A549 (cell line): ENCODE data around the gene TSFM. TPM values are rescaled to one million over a fixed set of nuclear protein-coding genes. Genes with fewer than 3 reads are reported as not detected.
A peak's percentile ranks its signal among the peaks of the same experiment; 100 is the strongest.

Experiments used
- ATAC-seq, 2 experiments: fragments of 200-7000 bp in 1 of 2; fragments of >200 bp in 1 of 2; cut with Nextera tagmentation in 1 of 2; cut with Tn5 transposase in 1 of 2; 3 replicates each; pipeline versions ENCODE4 v1.8.0 to v1.9.1; 2018 to 2020; ENCODE audit warnings: mild to moderate bottlenecking in 1 of 2, moderate library complexity in 1 of 2
- CTCF ChIA-PET: fragments of 300-600 bp; sonication (Branson Sonifier 250); formaldehyde crosslinking; extraction: SDS; loops from one replicate; lab custom pipeline; 2021; ENCODE audit warnings: antibody characterized with exemption, inconsistent platforms; lab: Yijun Ruan, JAX
- POLR2A ChIA-PET: fragments of 350-600 bp; formaldehyde crosslinking; extraction: SDS; loops from one replicate; lab custom pipeline; 2021; ENCODE audit warnings: antibody characterized with exemption, inconsistent platforms; lab: Yijun Ruan, JAX
- DNase-seq, 2 experiments: peaks; one replicate each; pipeline versions ENCODE4 v3.0.0 to v3.0.0-alpha.2; 2011 to 2016; ENCODE audit warnings: low read depth in 1 of 2, low spot score in 1 of 2
- FAIRE-seq: peaks from 2 replicates; lab custom pipeline; 2011; peaks lifted over from hg19 to GRCh38; lab: Jason Lieb, UNC
- H3K27ac ChIP-seq, 2 experiments: fragments of >200 bp; sonication (Bioruptor Twin); formaldehyde crosslinking; 3 replicates each; pipeline ENCODE4 v1.5.1; 2016 to 2017
- H3K4me1 ChIP-seq: fragments of >200 bp; sonication (Bioruptor Twin); formaldehyde crosslinking; 3 replicates; pipeline ENCODE4 v1.6.1; 2016
- H3K4me2 ChIP-seq: fragments of >200 bp; sonication (Bioruptor Twin); formaldehyde crosslinking; 3 replicates; pipeline ENCODE4 v1.6.1; 2016
- H3K4me3 ChIP-seq: fragments of >200 bp; sonication (Bioruptor Twin); formaldehyde crosslinking; 3 replicates; pipeline ENCODE4 v1.5.1; 2016
- H3K9me3 ChIP-seq: fragments of >200 bp; sonication (Bioruptor Twin); formaldehyde crosslinking; 3 replicates; pipeline ENCODE4 v1.6.1; 2016
- CEBPB ChIP-seq, 2 experiments: fragments of >200 bp in 1 of 2; sonication (Bioruptor Twin) in 1 of 2; formaldehyde crosslinking in 1 of 2; IDR thresholded peaks; 2 replicates each; pipeline ENCODE4 v1.6.1; 2012 to 2016
- CHD4 ChIP-seq: fragments of 200-600 bp; sonication (generic); IDR thresholded peaks from 2 replicates; pipeline ENCODE4 v1.6.1; 2016; ENCODE audit warnings: antibody characterized with exemption, mild to moderate bottlenecking, borderline replicate concordance
- ESRRA ChIP-seq: fragments of 150-350 bp; IDR thresholded peaks from 2 replicates; pipeline ENCODE4 v1.6.1; 2014; ENCODE audit warnings: mild to moderate bottlenecking, low read length, borderline replicate concordance
- MAFK ChIP-seq: fragments of 450-650 bp; IDR thresholded peaks from 2 replicates; pipeline ENCODE4 v1.6.1; 2014; ENCODE audit not compliant: partially characterized antibody
- RAD21 ChIP-seq, 2 experiments: fragments of >200 bp in 1 of 2; sonication (Bioruptor Twin) in 1 of 2; formaldehyde crosslinking in 1 of 2; IDR thresholded peaks in 1 of 2; conservative IDR thresholded peaks in 1 of 2; 2 replicates in 1 of 2; 3 replicates in 1 of 2; pipeline ENCODE4 v1.6.1; 2012 to 2018; ENCODE audit warnings: inconsistent platforms in 1 of 2
- RARB ChIP-seq: fragments of 250-450 bp; sonication (Bioruptor Pico); IDR thresholded peaks from 2 replicates; pipeline ENCODE4 v1.8.0; 2021; ENCODE audit warnings: mild to moderate bottlenecking, moderate library complexity
- RNF2 ChIP-seq: fragments of 200-600 bp; sonication (generic); IDR thresholded peaks from 2 replicates; pipeline ENCODE4 v1.6.1; 2016; ENCODE audit warnings: low read depth, mild to moderate bottlenecking, antibody characterized with exemption, moderate library complexity, borderline replicate concordance
- SMC3 ChIP-seq: fragments of >200 bp; sonication (Bioruptor Twin); formaldehyde crosslinking; IDR thresholded peaks from 3 replicates; pipeline ENCODE4 v1.6.1; 2018; ENCODE audit warnings: inconsistent platforms
- TFCP2L1 ChIP-seq: fragments of 250-450 bp; sonication (Bioruptor Pico); IDR thresholded peaks from 2 replicates; pipeline ENCODE4 v1.5.0; 2021; ENCODE audit warnings: mild to moderate bottlenecking
- ZC3H11A ChIP-seq: fragments of 450-650 bp; IDR thresholded peaks from 2 replicates; pipeline ENCODE4 v1.6.1; 2014; ENCODE audit warnings: antibody characterized with exemption, mild to moderate bottlenecking
- ZFP36 ChIP-seq: fragments of 450-650 bp; IDR thresholded peaks from 2 replicates; pipeline ENCODE4 v1.6.1; 2014; ENCODE audit warnings: borderline replicate concordance; ENCODE audit not compliant: partially characterized antibody
- WGBS: methylation state at CpG from one replicate; pipeline ENCODE4 v1.1.6; 2017; ENCODE audit errors: missing lambda C conversion rate; 5-methylcytosine and 5-hydroxymethylcytosine counted together
- polyA plus RNA-seq, 4 experiments: library from polyadenylated mRNA; depleted of rRNA in 3 of 4; stranded (reverse); fragments of >200 nt; fragmentation: RNase III in 1 of 4; extraction: RNeasy Plus Mini Kit Qiagen cat#74134 plus additional on column Dnase treatment in 1 of 4; gene quantifications; 2 replicates in 3 of 4; 3 replicates in 1 of 4; pipeline ENCODE4 v1.2.3, GENCODE V29; 2011 to 2017
- TF ChIP-seq, protein P1 (sequence below): IDR thresholded peaks from 2 replicates; pipeline ENCODE4 v1.6.1; 2012
- TF ChIP-seq, protein P2 (sequence below): fragments of >200 bp; sonication (Bioruptor Twin); formaldehyde crosslinking; IDR thresholded peaks from 3 replicates; pipeline ENCODE4 v1.5.1; 2016
- TF ChIP-seq, protein P3 (sequence below): fragments of 150-350 bp; IDR thresholded peaks from 2 replicates; pipeline ENCODE4 v1.6.1; 2014; ENCODE audit warnings: low read depth, mild to moderate bottlenecking, low read length
- TF ChIP-seq, protein P4 (sequence below): IDR thresholded peaks from 2 replicates; pipeline ENCODE4 v1.6.1; 2012; ENCODE audit warnings: low read depth, borderline replicate concordance

Gene TSFM
- polyA plus RNA-seq, 2 of the 4 experiments (the other 2 are of a cell fraction), result 31.7 to 60.2 TPM

DNA sequence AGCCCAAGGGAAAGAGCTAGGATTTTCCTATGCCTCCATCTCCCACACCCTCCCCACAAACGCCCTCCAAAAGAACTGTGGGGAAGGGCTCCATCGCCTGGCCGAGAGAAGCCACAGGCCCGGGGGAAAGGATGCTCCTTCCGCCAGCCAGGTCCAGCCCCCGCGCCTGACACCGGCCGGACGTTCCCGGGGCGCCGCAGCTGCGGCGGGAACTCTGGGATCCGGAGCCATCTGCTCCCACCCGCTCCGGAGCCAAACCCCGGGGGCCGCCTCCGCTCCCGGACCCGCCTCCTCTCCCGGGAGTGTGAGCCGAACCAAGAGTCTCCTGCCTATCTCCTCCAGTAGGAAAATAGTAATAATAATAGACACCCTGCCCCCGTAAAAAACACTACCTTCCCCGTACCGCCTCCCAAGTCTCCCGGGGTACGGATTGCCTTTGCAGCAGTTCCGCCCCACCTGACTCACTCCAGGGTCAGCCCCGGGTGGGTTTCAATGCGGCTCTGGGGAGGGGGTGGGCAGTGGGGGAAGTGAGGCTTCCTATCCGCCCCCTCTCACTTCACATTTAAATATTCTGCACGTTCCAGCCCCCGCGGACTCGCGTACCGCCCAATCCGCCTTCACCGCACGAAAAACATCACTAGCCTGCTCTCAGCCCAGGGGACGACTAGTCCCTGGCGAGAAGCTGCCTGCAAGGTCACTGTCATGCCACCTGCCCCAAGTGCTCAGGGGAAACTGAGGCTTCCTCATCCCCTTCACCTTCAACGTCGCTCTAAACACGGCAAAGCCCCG, 46.4 kb upstream of the TSFM start:
- peak overlapping the region; percentile 100 for H3K4me2 ChIP-seq
- peak overlapping the region; percentile 39 to 74; a peak in 5 of 6 replicates for H3K27ac ChIP-seq
- TF ChIP-seq, protein P1, sequence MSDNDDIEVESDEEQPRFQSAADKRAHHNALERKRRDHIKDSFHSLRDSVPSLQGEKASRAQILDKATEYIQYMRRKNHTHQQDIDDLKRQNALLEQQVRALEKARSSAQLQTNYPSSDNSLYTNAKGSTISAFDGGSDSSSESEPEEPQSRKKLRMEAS, result peak; percentile 49
- TF ChIP-seq RARB (CRISPR knock-in tag) (no peak), RAD21 (conservative IDR thresholded peaks at IDR 0.05 in 1 of 2, IDR thresholded peaks at IDR 0.05 in 1 of 2) (peak; percentile 54 to 60; a peak in 4 of 5 replicates), CHD4 (no peak), CEBPB (IDR thresholded peaks at IDR 0.05) (no peak), SMC3 (peak; percentile 45)
- TF ChIP-seq, protein P2, sequence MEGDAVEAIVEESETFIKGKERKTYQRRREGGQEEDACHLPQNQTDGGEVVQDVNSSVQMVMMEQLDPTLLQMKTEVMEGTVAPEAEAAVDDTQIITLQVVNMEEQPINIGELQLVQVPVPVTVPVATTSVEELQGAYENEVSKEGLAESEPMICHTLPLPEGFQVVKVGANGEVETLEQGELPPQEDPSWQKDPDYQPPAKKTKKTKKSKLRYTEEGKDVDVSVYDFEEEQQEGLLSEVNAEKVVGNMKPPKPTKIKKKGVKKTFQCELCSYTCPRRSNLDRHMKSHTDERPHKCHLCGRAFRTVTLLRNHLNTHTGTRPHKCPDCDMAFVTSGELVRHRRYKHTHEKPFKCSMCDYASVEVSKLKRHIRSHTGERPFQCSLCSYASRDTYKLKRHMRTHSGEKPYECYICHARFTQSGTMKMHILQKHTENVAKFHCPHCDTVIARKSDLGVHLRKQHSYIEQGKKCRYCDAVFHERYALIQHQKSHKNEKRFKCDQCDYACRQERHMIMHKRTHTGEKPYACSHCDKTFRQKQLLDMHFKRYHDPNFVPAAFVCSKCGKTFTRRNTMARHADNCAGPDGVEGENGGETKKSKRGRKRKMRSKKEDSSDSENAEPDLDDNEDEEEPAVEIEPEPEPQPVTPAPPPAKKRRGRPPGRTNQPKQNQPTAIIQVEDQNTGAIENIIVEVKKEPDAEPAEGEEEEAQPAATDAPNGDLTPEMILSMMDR, result peak; percentile 46
- 2% methylated on average over 44 of the region's 49 CpGs for WGBS
- DNase-seq (peak in 1 of 2 experiments; percentile 67), FAIRE-seq (no peak), ATAC-seq (peak; percentile 61 to 83)
- H3K9me3 ChIP-seq, result no peaks in the 10 kb centered on the region
- H3K4me3 ChIP-seq, result peak overlapping the region; percentile 60
- H3K4me1 ChIP-seq, result peaks cover 27% of the 10 kb centered on the region
- ChIA-PET POLR2A (interaction anchor here (0.6 to 1.9 kb wide), 4 partner anchors 8 to 610 kb away, joined by 3 to 14 read pairs (median 3); no protein-coding TSS in a partner anchor), CTCF (interaction anchor here (0.6 to 10.7 kb wide), 30 partner anchors 9 to 276 kb away, joined by 3 to 242 read pairs (median 4); partner anchors contain the start of genes B4GALNT1, CYP27B1, OS9 and PIP4K2C)

DNA sequence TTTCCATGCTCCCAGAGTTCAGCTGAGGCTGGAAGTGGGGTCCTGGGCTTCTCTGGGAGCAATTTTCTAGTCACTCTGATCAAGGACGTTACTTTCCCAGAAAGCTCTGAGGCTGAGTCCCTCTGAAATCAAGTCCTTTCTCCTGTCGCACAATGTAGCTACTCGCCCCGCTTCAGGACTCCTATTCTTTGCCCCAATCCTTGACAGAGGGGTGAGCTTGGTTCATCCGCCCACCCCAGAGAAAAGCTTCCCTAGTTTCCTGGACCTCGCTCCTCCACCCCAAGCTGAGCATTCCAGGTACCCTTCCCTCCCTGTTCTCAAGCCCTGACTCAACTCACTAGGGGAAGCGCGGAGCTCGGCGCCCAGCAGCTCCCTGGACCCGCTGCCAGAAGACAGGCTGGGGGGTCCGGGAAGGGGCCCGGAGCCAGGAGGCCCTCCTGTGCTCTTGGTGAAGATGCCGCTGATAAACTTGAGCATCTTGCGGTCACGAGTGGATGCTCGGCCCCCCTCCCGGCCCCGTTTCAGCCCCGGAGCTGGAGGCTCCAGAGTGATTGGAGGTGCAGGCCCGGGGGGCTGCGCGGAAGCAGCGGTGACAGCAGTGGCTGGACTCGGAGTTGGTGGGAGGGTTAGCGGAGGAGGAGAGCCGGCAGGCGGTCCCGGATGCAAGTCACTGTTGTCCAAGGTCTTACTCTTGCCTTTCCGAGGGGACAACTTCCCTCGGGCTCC, 45.7 kb upstream of the TSFM start:
- POLR2A ChIA-PET, result interaction anchor here (1.5 kb wide), 1 partner anchor 11 kb away, joined by 6 read pairs; no protein-coding TSS in a partner anchor
- TF ChIP-seq ZFP36, result peak; percentile 81
- no peak for TF ChIP-seq CHD4
- H3K4me1 ChIP-seq, result peaks cover 27% of the 10 kb centered on the region
- FAIRE-seq (no peak), ATAC-seq (peak in 1 of 2 experiments; percentile 15; a peak in 3 of 6 replicates), DNase-seq (no peak)
- 19% methylated on average over 28 of the region's 31 CpGs for WGBS
- no peaks in the 10 kb centered on the region for H3K9me3 ChIP-seq
- peak overlapping the region in 1 of 2 experiments; percentile 80; a peak in 3 of 6 replicates for H3K27ac ChIP-seq
- CTCF ChIA-PET, result interaction anchor here (0.7 to 10.7 kb wide), 18 partner anchors 8 to 274 kb away, joined by 3 to 242 read pairs (median 4); partner anchors contain the start of genes B4GALNT1, CYP27B1, OS9 and PIP4K2C
- H3K4me3 ChIP-seq, result peak overlapping the region; percentile 60
- peak overlapping the region; percentile 100 for H3K4me2 ChIP-seq

DNA sequence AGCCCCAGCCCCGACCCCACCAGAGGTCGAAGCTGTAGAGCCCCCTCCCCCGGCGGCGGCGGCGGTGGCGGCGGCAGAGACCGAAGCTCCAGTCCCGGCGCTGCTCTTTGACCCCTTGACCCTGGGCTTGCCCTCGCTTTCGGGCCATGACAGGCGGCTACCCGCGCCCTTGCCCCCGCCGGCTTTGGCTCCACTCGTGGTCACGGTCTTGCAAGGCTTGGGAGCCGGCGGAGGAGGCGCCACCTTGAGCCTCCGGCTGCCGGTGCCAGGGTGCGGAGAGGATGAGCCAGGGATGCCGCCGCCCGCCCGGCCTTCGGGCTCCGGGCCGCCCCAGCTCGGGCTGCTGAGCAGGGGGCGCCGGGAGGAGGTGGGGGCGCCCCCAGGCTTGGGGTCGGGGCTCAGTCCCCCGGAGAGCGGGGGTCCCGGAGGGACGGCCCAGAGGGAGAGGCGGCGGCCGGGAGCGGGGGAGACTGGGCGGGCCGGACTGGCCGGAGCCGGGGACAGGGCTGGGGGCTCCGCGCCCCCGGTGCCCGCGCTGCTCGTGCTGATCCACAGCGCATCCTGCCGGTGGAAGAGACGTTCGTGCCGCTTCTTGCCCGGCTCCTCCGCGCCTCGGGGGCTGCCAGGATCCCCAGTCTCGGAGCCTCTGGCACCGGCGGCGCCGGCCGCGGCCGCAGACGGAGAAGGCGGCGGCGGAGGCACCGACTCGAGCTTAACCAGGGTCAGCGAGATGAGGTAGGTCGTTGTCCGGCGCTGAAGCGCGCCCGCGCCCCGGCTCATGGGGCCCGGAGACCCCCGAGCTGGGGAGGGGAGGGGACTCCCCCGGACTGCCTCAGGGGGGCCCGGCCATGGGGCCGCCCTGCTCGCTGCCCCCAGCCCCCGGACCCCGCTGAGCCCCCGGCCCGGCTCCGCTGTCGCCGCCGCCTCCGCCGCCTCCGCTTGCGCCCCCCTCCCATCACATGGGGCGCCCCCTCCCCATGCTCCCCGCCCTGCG, 44.8 kb upstream of the TSFM start:
- 2% methylated on average over 24 of the region's 110 CpGs for WGBS
- H3K27ac ChIP-seq, result peak overlapping the region; percentile 39 to 80; a peak in 5 of 6 replicates
- peaks cover 27% of the 10 kb centered on the region for H3K4me1 ChIP-seq
- CTCF ChIA-PET, result interaction anchor here (0.7 to 10.7 kb wide), 12 partner anchors 10 to 279 kb away, joined by 3 to 242 read pairs (median 3); partner anchors contain the start of genes B4GALNT1 and OS9
- no peaks in the 10 kb centered on the region for H3K9me3 ChIP-seq
- H3K4me3 ChIP-seq, result peak overlapping the region; percentile 60
- POLR2A ChIA-PET, result interaction anchor here (1.5 kb wide), 1 partner anchor 12 kb away, joined by 6 read pairs; no protein-coding TSS in a partner anchor
- no peak for DNase-seq
- peak overlapping the region; percentile 100 for H3K4me2 ChIP-seq
- TF ChIP-seq ESRRA (no peak), MAFK (no peak), TFCP2L1 (CRISPR knock-in tag) (no peak), RARB (CRISPR knock-in tag) (no peak), SMC3 (peak; percentile 16; the same call in 1 of the 3 replicates), ZC3H11A (no peak), RNF2 (no peak; the same call in none of the 2 replicates)
- TF ChIP-seq, protein P2, result peak; percentile 47
- TF ChIP-seq, protein P3, sequence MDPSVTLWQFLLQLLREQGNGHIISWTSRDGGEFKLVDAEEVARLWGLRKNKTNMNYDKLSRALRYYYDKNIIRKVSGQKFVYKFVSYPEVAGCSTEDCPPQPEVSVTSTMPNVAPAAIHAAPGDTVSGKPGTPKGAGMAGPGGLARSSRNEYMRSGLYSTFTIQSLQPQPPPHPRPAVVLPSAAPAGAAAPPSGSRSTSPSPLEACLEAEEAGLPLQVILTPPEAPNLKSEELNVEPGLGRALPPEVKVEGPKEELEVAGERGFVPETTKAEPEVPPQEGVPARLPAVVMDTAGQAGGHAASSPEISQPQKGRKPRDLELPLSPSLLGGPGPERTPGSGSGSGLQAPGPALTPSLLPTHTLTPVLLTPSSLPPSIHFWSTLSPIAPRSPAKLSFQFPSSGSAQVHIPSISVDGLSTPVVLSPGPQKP, result no peak
- TF ChIP-seq, protein P4, sequence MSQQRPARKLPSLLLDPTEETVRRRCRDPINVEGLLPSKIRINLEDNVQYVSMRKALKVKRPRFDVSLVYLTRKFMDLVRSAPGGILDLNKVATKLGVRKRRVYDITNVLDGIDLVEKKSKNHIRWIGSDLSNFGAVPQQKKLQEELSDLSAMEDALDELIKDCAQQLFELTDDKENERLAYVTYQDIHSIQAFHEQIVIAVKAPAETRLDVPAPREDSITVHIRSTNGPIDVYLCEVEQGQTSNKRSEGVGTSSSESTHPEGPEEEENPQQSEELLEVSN, result peak; percentile 29; the same call in 1 of the 2 replicates
- ATAC-seq, result peak; percentile 4 to 29; a peak in 3 of 6 replicates
- FAIRE-seq, result no peak
